Measurements from ENCODE around the gene DNAJB12.
"Not testable (repeated sequence)": the region's sequence is repeated elsewhere in the genome, so short reads cannot be mapped to it uniquely, and the experiment has no call there.

Gene DNAJB12

DNA sequence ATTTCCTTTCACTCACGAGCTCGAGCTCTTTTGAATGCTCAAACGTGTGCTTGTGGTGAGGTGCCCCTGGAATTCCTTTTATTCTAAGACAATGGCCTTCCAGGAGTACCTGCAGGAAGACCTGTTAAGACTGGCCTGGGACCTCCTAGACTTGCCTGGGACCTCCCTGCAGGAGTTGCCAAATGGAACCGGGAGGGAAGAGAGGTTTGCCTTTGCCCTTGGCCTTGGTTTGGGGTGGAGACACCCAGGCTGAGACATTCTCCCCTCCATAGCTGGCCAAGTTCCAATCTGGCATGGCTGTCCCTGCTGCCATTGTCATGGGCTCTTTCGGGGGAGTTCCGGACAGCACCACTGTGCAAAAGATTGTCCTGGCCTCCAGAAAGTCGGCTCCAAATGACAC, 39.7 kb downstream of the DNAJB12 start:
- DNase-seq: no peak

DNA sequence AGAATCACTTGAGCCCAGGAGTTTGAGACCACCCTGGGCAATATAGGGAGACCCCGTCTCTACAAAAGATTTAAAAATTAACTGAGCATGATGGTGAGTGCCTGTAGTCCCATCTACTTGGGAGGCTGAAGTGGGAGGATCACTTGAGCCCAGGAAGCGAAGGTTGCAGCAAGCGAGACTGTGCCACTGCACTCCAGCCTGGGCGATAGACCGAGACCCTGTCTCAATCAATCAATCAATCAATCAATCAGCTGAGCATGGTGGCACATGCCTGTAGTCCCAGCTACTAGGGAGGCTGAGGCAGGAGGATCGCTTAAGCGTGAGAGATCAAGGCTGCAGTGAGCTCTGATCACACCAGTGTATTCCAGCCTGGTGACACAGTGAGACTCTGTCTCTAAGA, 40.5 kb downstream of the DNAJB12 start:
- no peak for DNase-seq

DNA sequence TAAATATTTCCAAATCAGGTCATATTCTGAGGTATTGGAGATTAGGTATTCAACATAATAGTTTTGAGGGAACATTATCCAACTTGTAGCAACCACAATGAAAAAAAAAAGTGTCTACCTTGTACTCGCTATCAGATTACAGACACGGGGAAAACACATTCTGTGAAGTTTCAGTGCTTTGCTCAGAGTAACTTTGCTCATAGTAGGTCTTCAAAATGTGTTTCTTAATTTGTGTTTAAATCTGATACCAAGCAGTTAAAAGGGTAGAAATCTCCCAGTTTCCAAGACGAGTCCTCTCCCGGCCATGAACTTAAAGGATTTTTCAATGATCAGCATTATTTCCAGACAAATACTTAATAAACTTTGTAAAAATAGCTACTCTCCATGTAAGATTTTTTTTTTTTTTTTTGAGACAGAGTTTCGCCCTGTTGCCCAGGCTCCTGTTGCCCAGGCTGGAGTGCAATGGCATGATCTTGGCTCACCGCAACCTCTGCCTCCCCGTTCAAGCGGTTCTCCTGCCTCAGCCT, 41.8 kb downstream of the DNAJB12 start:
- DNase-seq: no peak

DNA sequence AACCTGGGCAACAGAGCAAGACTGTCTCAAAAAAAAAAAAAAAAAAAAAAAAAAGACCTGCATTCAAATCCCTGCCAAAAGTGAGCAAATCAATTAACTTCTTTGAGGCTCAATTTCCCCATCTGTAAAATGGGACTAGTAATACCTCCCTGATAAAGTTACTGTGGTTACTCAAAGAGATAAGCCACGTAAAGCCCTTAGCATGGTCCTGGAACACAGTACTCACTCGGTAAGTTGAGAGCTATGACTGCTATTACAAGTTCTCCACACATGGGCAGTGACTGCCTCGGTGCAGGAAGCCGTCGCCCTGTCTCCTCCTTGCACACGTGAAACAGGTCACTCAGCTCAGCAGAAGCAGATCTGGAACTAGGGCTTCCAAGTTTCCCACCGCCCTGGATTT, 43.1 kb downstream of the DNAJB12 start:
- no peak for DNase-seq

DNA sequence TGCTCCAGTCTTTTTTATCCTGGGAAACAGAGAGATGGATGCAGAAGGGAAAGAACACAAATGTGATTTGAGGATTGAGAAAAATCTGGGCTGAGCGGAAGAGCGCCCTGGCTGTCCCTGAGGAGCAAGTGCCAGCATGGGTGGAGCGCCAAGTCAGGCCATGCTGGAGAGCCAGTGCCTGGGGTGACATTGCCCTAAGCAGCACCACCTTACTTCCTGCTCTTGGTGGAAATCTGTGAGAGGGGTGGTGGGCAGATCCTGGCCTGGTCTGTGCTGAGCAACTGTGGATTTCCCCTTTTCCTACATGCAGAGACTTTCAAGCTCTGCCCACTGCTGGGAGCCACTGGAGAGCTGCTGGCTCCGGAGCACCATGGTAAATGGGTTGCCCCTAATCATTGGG, 44.1 kb downstream of the DNAJB12 start:
- no peak for DNase-seq

DNA sequence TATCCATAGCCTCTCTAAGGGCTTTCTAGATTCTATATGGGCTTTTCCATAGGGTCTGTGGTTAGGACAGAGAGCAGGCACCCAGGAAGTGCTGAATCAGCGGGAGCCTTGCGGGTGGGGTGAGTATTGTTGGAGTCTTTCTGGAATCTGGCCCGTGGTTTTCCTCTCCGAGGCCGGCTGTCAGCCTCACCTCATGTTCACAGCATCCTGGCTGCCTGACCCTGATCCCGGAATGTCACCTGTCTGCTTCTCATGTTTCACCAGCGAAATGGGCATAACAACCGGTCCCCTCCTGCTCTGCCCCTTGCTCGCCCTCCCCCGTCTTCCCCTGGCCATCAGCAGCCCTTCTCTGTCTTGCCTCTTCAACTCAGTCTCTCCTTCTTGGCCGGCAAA, 44.5 kb downstream of the DNAJB12 start:
- no peak for DNase-seq

DNA sequence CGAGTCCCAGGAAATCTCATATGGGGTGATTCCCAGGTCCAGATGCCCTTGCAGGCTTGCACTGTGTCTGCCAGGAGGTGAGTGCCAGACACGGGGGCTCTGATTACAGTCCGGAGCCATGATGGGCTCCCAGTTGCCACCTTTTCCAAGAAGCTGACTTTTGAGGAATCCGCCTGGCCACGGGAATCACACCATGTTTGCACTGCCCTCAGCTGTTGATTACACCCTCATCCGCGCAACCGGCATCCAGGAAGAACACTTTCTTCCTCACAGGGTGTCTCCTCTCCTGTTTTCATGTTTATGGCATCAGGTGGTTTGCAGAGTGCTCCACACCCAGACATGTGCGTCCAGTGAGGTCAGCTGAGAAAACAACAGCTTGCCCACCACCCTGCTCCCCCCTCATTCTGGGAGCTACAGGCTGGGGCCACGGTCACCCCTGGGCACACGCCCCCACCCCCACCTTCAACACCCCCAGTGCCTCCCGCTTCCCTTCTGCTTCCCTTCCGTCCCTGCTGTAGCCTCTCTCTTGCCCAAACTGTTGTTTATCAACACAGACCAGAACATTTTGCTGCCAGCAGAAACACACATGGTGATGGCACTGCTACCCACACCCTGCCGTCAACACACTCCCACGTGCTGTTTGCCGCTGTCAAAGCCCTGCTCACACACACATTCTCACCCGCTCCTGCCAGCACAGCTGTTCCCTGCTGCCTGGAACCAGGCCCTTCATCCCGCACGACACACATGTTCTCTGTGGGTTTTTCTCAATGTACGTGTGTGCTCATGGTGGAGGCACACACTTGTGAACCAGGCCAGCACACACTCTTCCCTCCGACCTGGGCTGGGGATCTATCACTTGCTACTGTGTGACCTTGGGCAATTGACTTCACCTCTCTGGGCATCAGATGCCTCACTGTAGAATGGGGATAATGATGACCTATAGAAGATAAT, 45.2 kb downstream of the DNAJB12 start:
- no peak for DNase-seq

DNA sequence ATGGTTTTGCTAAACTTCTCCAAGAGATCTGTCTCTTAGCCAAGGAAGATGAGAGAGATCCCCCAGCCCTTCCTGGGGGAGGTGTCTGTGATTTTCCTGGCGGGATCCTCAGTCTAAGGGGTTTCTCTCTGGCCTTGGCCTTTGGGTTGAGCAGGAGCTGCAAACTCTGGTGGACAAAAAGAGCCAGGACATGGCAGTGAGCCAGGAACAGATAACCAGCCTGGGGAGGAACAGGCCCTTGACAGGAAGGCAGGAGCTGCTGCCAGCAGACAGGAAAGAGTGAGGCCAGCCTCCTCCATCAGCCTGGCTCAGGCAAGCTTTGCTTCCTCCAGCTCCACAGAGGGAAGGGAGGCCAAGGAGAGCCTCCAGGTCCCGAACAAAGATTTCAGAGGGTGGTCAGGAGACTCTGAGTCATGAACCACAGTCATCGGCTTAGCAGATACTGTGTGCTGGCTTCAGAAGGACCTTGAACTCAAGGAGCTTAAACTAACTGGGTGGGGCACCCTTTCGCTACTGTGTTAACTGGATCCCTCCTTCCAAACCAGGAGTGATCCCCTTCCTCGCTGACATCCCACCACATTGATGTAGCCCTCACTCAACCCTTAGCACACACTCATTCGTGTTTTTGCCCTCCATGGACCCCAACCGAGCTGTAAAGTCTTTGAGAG, 46.3 kb downstream of the DNAJB12 start:
- DNase-seq: no peak

DNA sequence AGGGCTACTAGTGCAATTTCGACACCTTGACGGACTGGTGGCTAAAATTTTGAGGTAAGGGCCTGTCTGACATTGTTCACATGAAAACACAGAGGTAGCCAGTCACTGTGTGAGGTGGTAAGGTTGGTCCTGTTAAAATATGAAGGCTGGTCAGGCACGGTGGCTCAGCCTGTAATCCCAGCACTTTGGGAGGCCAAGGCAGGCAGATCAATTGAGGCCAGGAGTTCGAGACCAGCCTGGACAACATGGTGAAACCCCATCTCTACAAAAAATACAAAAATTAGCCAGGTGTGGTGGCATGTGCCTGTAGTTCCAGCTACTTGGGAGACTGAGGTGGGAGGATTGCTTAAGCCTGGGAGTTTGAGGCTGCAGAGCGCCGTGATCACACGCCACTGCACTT, 47.0 kb downstream of the DNAJB12 start:
- not testable (repeated sequence) for DNase-seq

DNA sequence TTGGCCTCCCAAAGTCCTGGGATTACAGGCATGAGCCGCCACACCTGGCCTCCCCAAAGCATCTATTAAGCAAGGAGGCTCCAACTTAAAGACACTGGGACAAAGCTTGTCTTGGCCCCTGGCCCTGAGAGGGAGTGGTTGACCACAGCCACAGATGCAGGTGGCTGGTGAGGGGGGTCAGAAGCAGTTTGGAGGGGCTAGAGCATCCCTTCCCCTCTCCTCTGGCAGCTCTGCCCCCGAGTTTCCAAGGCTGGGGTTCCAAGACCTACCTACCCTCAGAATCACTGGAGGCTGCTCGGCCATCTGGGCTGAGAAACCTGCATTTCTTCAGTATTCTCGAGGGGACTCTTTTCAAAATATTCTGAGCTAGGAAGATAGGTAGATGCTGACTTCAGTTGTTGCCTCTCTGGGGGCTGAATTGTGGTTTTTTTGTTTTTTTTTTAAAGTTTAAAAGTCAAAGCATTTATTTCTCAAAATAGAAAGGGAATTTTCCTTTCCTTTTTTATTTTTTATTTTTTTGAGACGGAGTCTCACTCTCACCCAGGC, 48.4 kb downstream of the DNAJB12 start:
- no peak for DNase-seq

DNA sequence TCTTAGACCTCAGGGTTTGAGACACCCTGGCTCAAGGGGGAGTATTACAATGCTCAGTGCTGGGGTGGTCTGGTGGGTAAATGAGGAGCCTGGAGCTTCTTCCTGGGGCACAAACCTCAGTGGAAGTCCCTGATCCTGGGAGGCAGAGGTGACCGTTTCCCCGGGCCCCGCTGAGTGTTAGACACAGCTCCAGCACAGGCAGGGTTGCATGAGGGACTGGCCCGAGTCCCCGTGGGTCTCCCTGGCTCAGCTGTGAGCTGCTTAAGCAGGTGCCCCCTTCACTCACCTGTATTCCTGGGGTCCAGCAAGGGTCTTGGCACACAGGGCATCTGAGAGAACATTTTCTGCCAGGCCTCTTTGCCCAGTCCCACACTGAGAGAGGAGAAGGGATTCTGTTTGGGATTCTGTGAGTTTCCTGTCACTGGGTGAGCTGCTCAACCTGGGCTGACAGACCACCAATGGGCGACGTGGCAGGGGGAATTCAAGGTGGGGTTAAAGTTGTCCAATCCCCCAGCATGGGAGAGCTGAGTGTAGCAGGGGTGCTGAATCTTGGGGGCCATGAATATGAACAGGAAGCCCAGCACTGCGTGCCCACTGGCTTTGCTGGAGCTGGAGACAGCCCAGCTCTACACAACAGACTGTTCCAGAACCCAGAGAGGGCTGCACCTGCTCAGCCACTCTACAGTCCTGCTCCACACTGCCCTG, 51.1 kb downstream of the DNAJB12 start:
- DNase-seq: no peak

DNA sequence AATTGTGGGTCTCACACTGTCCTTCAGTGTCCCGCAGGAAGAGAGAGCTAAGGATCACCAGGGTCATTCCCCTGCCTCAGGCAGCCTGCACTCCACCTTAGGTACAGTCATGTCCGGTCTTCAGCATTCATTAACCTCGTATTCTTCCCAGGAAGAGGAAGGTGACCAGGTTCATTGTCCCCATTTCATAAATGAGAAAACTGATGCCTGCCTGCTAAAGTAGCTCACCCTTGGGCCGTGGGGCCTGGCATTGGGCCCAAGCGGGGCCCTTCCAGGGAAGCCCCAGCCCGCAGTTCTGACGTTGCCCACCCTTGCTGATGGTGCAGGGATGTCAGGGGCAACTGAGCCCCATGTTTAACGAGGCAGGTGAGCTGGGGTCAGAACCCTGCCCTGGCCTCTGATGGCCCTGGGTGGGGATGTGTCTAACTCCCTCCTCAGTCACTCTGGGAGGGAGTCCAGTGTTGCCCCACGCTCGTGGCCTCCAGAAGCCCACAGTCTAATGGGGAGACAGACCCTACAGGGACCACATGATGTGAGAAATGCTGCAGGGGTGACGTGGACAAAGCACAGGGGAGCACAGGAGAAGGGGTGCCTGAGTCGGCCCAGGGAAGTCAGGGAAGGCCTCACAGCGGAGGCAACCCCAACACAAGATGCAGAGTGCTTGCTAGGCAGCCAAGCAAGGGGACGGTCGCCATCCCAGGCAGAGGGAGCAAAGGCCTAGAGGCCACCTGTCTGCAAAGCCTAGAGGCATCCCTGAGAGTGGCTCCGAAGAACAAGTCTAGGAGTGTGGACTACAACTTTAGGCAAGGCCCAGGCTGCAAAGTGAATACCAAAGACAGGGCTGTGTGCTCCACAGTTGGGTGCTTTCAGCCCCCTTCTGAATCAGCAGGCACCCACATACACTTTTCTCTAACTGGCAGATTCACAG, 55.9 kb downstream of the DNAJB12 start:
- peak; percentile 32 for DNase-seq

DNA sequence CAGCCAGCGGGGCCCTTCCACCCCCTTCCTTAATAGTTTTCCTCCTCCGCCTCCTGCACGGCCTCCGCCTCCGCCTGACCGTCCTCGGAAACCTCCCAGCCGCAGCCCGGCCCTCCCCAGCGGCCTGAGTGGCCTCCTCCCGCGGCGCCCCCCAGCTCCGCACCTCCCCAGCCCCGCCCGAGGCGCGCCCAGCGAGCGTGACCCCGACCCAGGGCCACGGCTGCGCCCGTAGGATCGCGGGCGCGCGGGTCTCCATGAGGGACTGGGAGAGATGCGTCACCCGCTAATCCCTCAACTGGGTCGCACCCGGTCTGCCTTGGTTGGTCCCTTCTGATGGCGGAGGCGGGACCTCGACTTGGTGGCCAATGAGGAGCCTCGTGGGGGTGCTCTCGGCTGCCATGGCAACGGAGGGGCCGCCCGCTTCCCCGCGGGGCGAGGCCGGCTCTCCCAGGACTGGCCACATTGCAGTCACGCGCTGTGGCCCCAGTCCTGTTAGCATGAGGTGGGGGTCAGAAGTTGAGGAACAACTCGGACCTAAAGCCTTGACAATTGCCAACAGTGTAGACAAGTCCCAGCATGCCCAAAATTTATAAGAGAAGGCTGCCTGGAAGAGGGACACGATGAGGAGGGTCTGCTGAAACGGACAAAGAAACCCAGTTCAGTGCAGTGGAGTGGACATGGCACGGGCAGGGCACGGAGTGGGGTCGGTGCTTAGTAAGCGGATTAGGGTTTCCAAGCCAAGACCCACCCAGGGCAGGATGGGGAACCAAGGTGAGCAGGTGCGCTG, 56.7 kb downstream of the DNAJB12 start:
- DNase-seq: peak; percentile 87

DNA sequence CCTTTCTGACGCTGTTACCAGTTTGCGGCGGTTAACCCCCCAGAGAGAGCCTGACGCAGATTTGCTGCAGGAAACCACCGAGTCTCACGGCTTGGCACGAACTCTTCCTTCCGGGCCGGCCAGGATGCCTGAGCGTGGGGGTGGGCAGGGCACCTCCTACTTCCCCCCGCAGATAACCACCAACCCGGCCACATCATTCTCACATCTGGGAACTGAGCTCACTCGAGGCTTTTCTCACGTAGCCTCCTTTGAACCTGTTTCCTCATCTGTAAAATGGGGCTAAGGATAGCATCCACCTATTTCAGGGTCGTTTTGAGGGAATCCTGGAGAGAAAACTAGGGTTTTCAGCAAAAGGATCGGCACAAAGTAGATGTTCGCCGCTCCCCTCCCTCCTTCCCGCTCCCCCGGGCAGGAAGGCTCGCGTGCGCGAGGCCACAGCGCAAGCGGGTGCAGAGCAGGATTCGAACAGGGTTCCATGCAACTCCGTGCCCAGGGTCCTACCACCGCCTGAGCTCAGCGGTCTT, 57.4 kb downstream of the DNAJB12 start:
- DNase-seq: peak; percentile 89

DNA sequence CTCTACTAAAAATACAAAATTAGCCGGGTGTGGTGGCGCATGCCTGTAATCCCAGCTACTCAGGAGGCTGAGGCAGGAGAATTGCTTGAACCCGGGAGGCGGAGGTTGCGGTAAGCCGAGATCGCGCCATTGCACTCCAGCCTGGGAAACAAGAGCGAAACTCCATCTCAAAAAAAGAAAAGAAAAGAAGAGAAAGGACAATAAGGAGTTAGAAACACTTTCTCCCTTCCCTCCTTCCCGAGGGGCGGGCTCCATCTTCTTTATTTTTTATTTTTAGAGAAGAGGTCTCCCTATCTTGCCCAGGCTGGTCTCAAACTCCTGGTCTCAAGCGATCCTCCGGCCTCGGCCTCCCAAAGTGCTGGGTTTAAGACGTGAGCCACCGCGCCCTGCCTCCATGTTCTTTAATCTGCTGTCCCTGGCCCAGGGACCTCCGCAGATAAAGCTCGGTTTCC, 57.9 kb downstream of the DNAJB12 start:
- DNase-seq: not testable (repeated sequence)

DNA sequence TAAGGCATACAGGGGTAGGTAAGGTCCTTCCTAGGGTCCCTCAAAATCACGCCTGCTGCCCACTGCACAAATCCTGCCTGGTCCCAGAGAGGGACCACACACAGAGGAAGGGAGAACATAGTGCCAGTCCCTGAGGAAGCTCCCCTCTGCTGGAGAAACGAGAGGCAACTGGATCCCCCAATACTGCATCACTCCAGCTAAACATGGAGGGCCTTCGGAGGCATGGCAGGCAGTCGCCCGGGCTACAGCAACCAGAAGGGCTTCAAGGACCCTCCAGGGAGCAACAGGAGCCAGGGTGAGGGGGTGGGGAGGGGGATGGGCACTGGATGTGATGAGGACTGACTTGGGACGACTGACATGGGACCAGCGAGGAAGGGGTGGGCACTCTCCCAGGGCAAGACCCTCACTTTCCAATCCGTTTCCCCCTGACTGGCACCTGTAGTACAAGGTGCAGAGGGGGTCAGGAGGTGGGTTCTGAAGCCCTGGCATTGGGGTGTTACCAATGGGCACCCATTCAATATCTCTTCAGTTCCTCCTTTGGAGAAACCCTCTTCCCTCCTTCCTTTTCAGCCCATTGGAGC, 59.3 kb downstream of the DNAJB12 start:
- no peak for DNase-seq

DNA sequence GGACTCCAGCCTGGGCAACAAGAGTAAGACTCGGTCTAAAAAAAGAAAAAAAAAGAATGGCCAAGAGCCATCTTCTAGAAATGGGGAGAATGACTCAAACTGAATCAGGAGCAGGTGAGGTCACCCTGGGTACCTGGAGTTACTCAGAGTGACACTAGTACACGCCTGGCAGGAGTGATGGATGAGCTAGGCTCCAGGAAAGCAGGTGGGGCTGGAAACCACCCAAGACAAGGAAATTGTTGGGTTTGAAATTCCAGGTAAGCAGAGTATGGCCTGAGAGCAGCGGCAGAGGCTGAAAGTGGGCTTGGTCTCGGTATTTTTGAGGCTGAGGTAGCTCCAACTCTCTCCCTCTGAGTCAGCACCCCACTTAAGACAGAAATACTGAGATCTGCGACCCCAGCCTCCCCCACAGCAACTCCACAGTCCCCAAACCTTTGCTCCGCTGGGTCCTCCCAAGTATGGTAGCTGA, 62.5 kb downstream of the DNAJB12 start:
- peak; percentile 48 for DNase-seq

DNA sequence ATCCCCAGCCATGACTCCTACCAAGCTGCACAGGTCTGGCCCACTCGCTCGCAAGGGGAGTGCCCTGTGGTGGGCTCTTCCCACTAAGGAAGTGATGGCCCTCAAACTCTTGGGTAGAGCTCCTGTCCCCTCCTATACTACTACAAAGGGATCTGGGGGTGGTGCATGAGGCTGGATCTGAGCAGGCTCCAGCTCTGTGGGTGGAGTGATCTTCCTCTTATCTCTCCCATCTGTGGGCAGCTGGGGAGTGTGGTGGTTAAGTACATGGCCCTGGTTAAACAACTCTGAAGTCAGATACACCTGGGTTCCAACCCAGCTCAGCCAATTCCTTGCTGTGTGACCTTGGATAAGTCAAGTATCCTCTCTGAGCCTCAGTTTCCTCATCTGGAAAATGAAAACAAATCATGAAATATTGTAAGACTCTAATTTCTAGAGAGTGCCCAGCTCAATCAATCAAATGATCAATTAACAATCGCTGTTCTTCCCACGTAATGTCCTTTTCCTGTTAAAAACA, 63.6 kb downstream of the DNAJB12 start:
- no peak for DNase-seq

DNA sequence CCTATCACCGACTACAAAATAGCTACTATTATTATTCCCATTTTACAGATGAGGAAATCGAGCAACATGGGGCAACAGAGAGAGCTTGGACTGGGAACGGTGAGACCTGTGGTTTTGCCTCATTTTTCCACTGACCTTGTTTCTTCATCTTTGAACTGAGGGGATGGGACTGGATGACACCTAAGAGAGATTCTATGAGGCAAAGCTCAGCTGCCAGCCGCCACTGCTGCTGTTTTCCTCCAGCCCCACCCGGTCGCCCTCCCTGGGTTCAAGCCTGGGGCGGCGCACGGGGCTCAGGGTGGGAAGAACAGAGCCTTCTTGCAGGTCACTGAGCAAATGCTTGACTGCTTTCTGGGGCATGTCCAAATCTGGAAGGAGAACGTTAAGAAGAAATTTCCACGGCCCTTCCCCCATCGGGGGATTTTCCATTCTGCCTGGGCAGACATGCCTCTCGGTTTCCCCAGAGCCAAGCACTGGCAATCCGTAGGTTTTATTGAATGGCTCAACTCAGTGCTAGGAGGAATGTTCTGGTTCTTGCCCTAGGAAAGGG, 68.7 kb downstream of the DNAJB12 start:
- no peak for DNase-seq

DNA sequence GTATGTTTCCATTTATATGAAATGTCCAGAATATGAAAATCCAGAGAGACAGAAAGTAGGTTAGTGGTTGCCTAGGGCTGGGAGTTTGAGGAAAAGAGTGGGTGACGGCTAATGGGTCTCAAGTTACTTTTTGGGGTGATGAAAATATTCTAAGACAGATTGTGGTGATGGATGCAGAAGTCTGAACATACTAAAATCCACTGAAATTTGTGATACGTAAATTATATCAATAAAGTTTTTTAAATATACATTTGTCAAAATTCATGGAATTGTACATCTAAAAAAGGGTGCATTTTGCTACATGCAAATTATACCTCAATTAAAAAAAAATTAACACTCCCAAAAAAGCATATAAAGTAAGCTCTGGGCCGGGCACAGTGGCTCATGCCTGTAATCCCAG, 71.6 kb downstream of the DNAJB12 start:
- DNase-seq: no peak

All from activated T-cell treated with anti-CD3 and anti-CD28 coated beads, Interleukin-2, amount 50 U/mL, for 1 hour (primary cell).